Stimulated activated CD4-positive, alpha-beta T cell treated with anti-CD3 and anti-CD28 coated beads, Interleukin-2, amount 100 ng/mL, for 4 hours (primary cell): ENCODE data around the gene CLK3.
A peak's percentile ranks its signal among the peaks of the same experiment; 100 is the strongest.
"Not testable (repeated sequence)": the region's sequence is repeated elsewhere in the genome, so short reads cannot be mapped to it uniquely, and the experiment has no call there.

ENCODE experiments used
- DNase-seq: peaks from one replicate; pipeline ENCODE4 v3.0.0-alpha.2; 2020; ENCODE audit warnings: low read depth

CLK3 gene

GRCh38 chr15:74615508-74616365 lies at the start of gene CLK3:
CLK3 (plus strand) TSS chr15:74615836; CDS start chr15:74619197, 3,361 bp downstream.
- DNase-seq, result peak; percentile 94

GRCh38 chr15:74568594-74568993 lies 47.0 kb upstream of the CLK3 start:
- no peak for DNase-seq

DNA sequence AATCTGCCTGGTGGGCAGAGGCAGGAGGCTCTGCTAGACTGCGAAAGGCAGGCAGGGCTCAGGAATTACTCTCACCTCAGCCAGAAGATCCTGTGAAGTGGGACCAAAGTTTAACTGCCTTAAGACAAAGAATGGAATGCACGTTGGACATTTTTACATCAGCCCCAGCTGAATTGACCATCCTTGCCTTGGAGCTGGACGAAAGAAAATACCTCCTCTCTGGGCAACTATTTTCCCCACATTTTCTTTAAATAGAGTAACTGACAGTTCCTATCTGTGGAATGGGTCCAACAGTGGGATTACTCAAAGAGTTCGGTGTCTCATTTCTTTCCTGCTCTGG lies 45.9 kb upstream of the CLK3 start:
- DNase-seq, result no peak

DNA sequence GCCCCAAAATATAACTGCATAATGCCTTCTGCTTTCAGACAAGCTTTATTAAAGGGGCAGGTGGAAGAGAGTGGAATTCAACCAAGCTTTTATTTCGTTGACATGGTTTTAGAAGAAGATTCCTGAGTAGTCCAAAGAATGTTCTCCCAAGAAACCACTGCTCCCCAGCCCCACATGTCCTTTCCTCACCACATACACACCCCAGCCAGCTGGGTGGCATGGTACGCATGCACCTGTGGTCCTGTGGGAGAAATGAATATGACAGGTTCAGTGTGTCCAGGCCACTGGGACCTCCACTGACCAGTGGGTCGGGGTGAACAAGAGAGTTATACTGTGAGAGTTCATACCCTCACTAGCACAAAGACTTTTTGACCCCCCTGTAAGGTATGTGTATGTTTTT lies 44.4 kb upstream of the CLK3 start:
- DNase-seq, result no peak

- no peak for DNase-seq
Measured at GRCh38 chr15:74573987-74574386, 41.6 kb upstream of the CLK3 start.

DNA sequence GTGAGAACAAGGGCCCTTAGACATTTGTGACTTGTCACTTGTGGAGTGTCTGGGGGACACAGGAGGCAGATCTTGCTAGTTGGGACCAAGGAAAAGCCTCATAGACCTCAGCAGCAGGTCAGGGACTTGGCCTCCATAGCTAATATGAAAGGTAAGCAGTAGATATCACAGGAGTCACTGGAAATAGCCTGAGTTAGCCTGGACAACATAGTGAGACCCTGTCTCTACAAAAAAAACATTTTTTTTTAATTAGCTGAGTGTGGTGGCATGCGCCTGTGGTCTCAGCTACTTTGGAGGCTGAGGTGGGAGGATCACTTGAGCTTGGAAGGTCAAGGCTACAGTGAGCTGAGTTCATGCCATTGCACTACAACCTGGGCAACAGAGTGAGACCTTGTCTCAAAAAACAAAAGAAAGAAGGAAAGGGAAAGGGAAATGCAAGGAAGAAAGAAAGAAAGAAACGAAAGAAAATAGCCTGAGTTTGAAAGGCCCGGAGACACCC lies 37.1 kb upstream of the CLK3 start:
- DNase-seq, result no peak

- no peak for DNase-seq
Measured at GRCh38 chr15:74579001-74579400, 36.6 kb upstream of the CLK3 start.

DNA sequence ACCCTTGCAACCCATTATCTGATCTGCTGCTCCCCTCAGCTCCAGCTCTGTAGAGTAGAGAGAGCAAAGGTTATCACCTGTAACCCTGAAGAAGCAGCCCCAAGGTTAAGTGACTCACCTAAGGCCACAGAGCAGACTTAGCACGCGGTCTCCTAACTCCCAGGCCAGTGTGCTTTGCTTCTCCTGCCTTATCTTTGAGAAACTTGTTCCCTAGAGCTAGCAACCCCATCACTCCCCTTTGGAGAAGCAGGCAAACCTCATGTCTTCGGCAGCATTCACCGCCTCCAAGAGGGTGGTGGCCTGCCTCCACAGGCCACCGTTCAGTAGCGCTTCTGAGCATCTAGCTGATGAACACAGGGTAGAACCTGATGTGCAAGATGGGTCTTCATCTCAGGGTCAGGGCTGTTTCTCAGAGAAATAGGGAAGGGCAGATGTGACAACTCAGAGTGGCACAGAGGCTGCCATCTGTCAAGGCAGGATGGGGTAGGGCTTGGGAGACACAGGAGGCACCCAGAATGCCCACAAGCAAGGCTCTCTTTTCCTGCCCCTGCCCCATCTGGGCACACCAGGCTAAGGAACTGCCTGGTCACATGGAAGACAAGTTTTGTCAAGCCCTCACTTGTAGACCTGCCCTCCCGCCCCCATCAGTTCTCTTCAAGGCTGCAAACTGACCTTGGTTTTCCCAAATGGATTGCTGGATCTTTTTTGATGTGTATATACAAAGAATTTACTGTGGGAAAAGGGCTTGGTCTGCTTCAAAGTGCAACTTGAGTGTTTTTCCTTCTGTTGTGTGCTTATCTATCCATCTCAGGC lies 34.9 kb upstream of the CLK3 start:
- no peak for DNase-seq

DNA sequence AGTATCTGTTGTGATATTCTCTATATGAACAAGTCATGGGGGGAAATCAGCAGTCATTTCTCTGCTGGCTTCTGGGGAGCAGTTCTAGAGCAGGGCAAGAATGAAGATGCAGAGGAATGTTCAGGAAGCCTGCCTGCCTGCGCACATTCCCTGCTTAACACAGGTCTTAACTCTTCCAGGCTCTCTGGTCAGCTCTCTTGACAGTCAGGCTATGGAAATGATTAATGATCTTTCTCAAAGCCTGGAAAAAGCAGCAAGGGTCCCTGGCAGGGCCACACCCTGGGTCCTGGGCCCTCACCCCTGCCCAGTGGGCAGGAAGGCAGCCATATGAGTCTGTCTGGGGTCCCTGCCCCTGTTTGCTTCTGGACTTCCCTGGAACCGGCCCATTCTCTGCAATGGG lies 31.4 kb upstream of the CLK3 start:
- DNase-seq, result no peak

GRCh38 chr15:74584779-74585178 lies 30.9 kb upstream of the CLK3 start:
- no peak for DNase-seq

GRCh38 chr15:74585191-74585590 lies 30.4 kb upstream of the CLK3 start:
- no peak for DNase-seq

DNA sequence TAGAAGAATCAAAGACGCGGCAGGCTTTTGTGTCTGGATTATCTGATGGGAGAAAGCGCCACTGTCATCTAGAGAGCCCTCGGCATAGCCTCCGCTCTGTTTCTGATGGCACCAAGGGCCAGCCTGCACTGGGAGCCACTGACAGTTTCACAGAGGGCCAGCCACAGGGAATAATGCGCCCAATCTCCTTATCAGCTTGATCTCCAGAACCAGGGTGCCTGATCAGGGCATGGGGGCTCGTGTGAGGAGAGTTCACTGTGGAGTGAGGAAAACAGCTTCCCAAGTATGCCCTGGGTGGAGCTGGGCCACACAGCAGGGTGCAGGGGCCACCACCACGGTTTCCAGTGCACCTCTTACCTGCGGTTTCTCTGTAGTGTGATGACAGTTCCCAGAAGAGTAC lies 29.8 kb upstream of the CLK3 start:
- DNase-seq, result no peak

GRCh38 chr15:74589826-74590225 lies 25.8 kb upstream of the CLK3 start:
- no peak for DNase-seq

DNA sequence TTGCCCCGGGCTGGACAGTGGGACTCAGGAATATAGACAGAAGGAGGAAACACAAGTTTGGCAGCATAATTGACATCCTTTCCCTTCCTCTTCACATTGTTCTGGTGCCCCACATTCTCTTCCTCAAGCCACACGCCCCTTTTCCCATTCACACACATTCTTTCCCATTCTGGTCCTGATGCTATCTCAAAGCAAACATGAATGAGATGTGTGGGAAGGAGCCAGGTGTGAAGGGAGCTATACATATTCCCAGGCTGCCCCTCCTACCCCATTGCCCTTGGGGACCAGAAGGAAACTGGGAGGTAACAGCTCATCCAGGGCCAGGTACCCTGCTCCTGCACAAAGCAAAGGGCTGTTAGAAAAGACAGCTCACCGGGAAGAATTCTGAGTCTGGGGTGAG lies 23.4 kb upstream of the CLK3 start:
- DNase-seq, result no peak

DNA sequence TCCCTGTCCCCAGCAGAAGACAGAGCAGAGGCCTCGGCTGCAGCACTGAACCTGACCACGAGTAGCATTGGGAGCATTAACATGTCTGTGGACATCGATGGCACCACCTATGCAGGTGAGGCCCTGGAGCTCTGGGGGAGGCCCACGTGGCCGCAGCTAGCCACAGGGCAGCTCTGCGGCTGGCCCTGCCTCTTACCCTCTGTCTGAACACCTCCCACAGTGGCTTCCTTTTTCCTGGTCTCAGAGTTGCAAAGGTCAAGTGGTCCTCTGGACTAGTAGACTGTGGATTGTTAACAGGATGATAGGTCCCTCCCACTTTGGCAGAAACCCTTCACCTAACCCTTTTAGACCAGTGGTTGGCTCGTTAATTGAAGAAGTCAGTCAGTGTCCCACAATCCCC lies 22.5 kb upstream of the CLK3 start:
- DNase-seq, result no peak

DNA sequence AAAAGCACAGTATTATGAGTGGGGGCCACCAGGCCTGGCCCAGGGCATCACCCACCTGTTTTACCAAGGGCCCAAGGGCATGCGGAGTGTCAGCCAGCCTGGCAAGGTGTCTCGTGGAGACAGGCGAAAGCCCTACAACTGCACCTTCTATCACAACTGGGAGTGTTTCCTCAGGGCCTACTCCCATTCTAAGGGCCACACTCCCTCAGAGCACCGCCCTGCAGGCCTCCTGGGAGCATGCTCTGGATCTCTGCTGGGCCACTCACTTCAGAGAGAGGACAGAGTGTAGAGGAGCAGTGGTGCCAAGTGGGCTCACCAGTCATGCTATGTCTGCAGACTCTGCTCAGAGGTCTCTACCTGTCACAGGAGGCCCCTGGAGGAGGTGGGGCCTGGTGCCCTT lies 21.2 kb upstream of the CLK3 start:
- DNase-seq, result no peak

- no peak for DNase-seq
Measured at GRCh38 chr15:74595271-74595670, 20.4 kb upstream of the CLK3 start.

- DNase-seq, result not testable (repeated sequence)
Measured at GRCh38 chr15:74596736-74597135, 18.9 kb upstream of the CLK3 start.

- not testable (repeated sequence) for DNase-seq
Measured at GRCh38 chr15:74597146-74597705, 18.4 kb upstream of the CLK3 start.

GRCh38 chr15:74598126-74598842 lies 17.4 kb upstream of the CLK3 start:
- DNase-seq, result peak; percentile 73

- no peak for DNase-seq
Measured at GRCh38 chr15:74599156-74599555, 16.5 kb upstream of the CLK3 start.
